ES-I3 (cell line): ENCODE data around the gene TUB.

ENCODE experiments used
- H3K36me3 ChIP-seq: 2 replicates; pipeline ENCODE4 v1.6.1; 2013; ENCODE audit warnings: mild to moderate bottlenecking, low read length, control low read depth, moderate library complexity; ENCODE audit not compliant: insufficient read depth
- H3K4me1 ChIP-seq: 2 replicates; pipeline ENCODE4 v1.6.1; 2013; ENCODE audit warnings: mild to moderate bottlenecking, control low read depth, low read length; ENCODE audit not compliant: insufficient read depth
- H3K9ac ChIP-seq: 2 replicates; pipeline ENCODE4 v1.6.1; 2013; ENCODE audit warnings: low read depth, mild to moderate bottlenecking, low read length, moderate library complexity
- H3K9me3 ChIP-seq: 2 replicates; pipeline ENCODE4 v1.6.1; 2013; ENCODE audit warnings: mild to moderate bottlenecking, low read length, moderate library complexity; ENCODE audit not compliant: control insufficient read depth, insufficient read depth

TUB gene

GRCh38 chr11:8059030-8059429, 22.0 kb upstream of the TUB start:
- H3K9ac ChIP-seq = no peak overlapping the region
- H3K4me1 ChIP-seq = no peaks in the 10 kb centered on the region
- H3K9me3 ChIP-seq = no peaks in the 10 kb centered on the region
- H3K36me3 ChIP-seq = no peaks in the 10 kb centered on the region

- H3K9me3 ChIP-seq = no peaks in the 10 kb centered on the region
- no peaks in the 10 kb centered on the region for H3K36me3 ChIP-seq
- H3K9ac ChIP-seq = no peak overlapping the region
- H3K4me1 ChIP-seq = no peaks in the 10 kb centered on the region
Observed at GRCh38 chr11:8059571-8060011, 21.4 kb upstream of the TUB start.

GRCh38 chr11:8060146-8060719, 20.8 kb upstream of the TUB start:
- Histone ChIP-seq H3K36me3 (no peaks in the 10 kb centered on the region), H3K4me1 (no peaks in the 10 kb centered on the region), H3K9ac (no peak overlapping the region), H3K9me3 (no peaks in the 10 kb centered on the region)

- H3K4me1 ChIP-seq = no peaks in the 10 kb centered on the region
- no peaks in the 10 kb centered on the region for H3K9me3 ChIP-seq
- no peak overlapping the region for H3K9ac ChIP-seq
- H3K36me3 ChIP-seq = no peaks in the 10 kb centered on the region
Observed at GRCh38 chr11:8060801-8061554, 20.0 kb upstream of the TUB start.

GRCh38 chr11:8061555-8062428, 19.2 kb upstream of the TUB start:
- no peaks in the 10 kb centered on the region for H3K9me3 ChIP-seq
- no peaks in the 10 kb centered on the region for H3K36me3 ChIP-seq
- no peaks in the 10 kb centered on the region for H3K4me1 ChIP-seq
- no peak overlapping the region for H3K9ac ChIP-seq

- no peaks in the 10 kb centered on the region for H3K4me1 ChIP-seq
- no peak overlapping the region for H3K9ac ChIP-seq
- no peaks in the 10 kb centered on the region for H3K36me3 ChIP-seq
- H3K9me3 ChIP-seq = no peaks in the 10 kb centered on the region
Observed at GRCh38 chr11:8062781-8063257, 18.2 kb upstream of the TUB start.

GRCh38 chr11:8063324-8063723, 17.7 kb upstream of the TUB start:
- Histone ChIP-seq H3K9ac (no peak overlapping the region), H3K36me3 (no peaks in the 10 kb centered on the region), H3K4me1 (no peaks in the 10 kb centered on the region), H3K9me3 (no peaks in the 10 kb centered on the region)

- Histone ChIP-seq H3K4me1 (no peaks in the 10 kb centered on the region), H3K9ac (no peak overlapping the region), H3K36me3 (no peaks in the 10 kb centered on the region), H3K9me3 (no peaks in the 10 kb centered on the region)
Observed at GRCh38 chr11:8065031-8065430, 16.0 kb upstream of the TUB start.

GRCh38 chr11:8066036-8066910, 14.7 kb upstream of the TUB start:
- Histone ChIP-seq H3K9ac (no peak overlapping the region), H3K4me1 (no peaks in the 10 kb centered on the region), H3K36me3 (no peaks in the 10 kb centered on the region), H3K9me3 (no peaks in the 10 kb centered on the region)

GRCh38 chr11:8066911-8067455, 14.0 kb upstream of the TUB start:
- H3K9me3 ChIP-seq = no peaks in the 10 kb centered on the region
- no peaks in the 10 kb centered on the region for H3K36me3 ChIP-seq
- peaks cover under 1% of the 10 kb centered on the region; the same call in 1 of the 2 replicates for H3K4me1 ChIP-seq
- no peak overlapping the region for H3K9ac ChIP-seq

- Histone ChIP-seq H3K36me3 (no peaks in the 10 kb centered on the region), H3K9ac (no peak overlapping the region), H3K9me3 (no peaks in the 10 kb centered on the region), H3K4me1 (peaks cover 5% of the 10 kb centered on the region)
Observed at GRCh38 chr11:8067567-8067928, 13.5 kb upstream of the TUB start.

GRCh38 chr11:8067929-8068575, 13.0 kb upstream of the TUB start:
- H3K36me3 ChIP-seq = no peaks in the 10 kb centered on the region
- no peak overlapping the region for H3K9ac ChIP-seq
- H3K4me1 ChIP-seq = peaks cover 6% of the 10 kb centered on the region
- no peaks in the 10 kb centered on the region for H3K9me3 ChIP-seq

GRCh38 chr11:8068605-8069221, 12.3 kb upstream of the TUB start:
- peaks cover 6% of the 10 kb centered on the region for H3K4me1 ChIP-seq

More at GRCh38 chr11:8068605-8069221, 12.3 kb upstream of the TUB start:
- H3K9ac ChIP-seq = no peak overlapping the region
- H3K9me3 ChIP-seq = no peaks in the 10 kb centered on the region
- H3K36me3 ChIP-seq = no peaks in the 10 kb centered on the region
